Lung (tissue), 12 donors: ENCODE measurements around the gene ATP8B1. TPM values are rescaled to one million over a fixed set of nuclear protein-coding genes. Genes with fewer than 3 reads are reported as not detected.

Source experiments
- ATAC-seq: fragments of 200-7000 bp; cut with Tn5 transposase; one replicate; pipeline ENCODE4 v1.9.1; 2020; ENCODE audit warnings: moderate number of reproducible peaks; ENCODE audit not compliant: insufficient read depth, low FRiP score
- DNase-seq, 3 donors: peaks; one replicate each; pipeline ENCODE4 v3.0.0-alpha.2; 2013 to 2017
- H3K27ac ChIP-seq, 2 donors: one replicate each; pipeline ENCODE4 v1.5.1; 2013; ENCODE audit warnings: mild to moderate bottlenecking in 2 of 2, moderate library complexity in 2 of 2, control low read depth in 1 of 2, inconsistent platforms in 1 of 2, low read depth in 1 of 2, low read length in 1 of 2
- H3K27me3 ChIP-seq, 3 donors: one replicate each; pipeline ENCODE4 v1.5.1; 2013; ENCODE audit warnings: low read length in 2 of 3; ENCODE audit not compliant: control insufficient read depth in 3 of 3, insufficient read depth in 3 of 3
- H3K36me3 ChIP-seq, 4 donors: one replicate each; pipeline ENCODE4 v1.5.1; 2013; ENCODE audit warnings: low read length in 4 of 4, mild to moderate bottlenecking in 1 of 4, moderate library complexity in 1 of 4; ENCODE audit not compliant: control insufficient read depth in 4 of 4, insufficient read depth in 4 of 4
- H3K4me1 ChIP-seq, 5 donors: one replicate each; pipeline ENCODE4 v1.5.1; 2013; ENCODE audit warnings: low read length in 5 of 5, mild to moderate bottlenecking in 2 of 5, moderate library complexity in 1 of 5; ENCODE audit not compliant: control insufficient read depth in 5 of 5, insufficient read depth in 5 of 5
- H3K4me3 ChIP-seq: one replicate; pipeline ENCODE4 v1.5.1; 2013; ENCODE audit warnings: mild to moderate bottlenecking, control low read depth, moderate library complexity
- H3K9ac ChIP-seq, 2 donors: one replicate each; pipeline ENCODE4 v1.5.1; 2013; ENCODE audit warnings: low read length in 2 of 2, control low read depth in 1 of 2; ENCODE audit not compliant: insufficient read depth in 1 of 2
- H3K9me3 ChIP-seq, 4 donors: one replicate each; pipeline ENCODE4 v1.5.1; 2013; ENCODE audit warnings: low read length in 3 of 4, mild to moderate bottlenecking in 1 of 4, moderate library complexity in 1 of 4; ENCODE audit not compliant: control insufficient read depth in 4 of 4, insufficient read depth in 3 of 4
- CTCF ChIP-seq: IDR thresholded peaks from 2 replicates; pipeline ENCODE4 v1.5.1; 2012; ENCODE audit warnings: mild to moderate bottlenecking; ENCODE audit errors: control extremely low read depth, extremely low read depth
- WGBS, 2 donors: extraction: QIAGEN DNeasy Blood & Tissue Kit; methylation state at CpG; one replicate each; pipeline ENCODE4 v1.1.7; 2013; 5-methylcytosine and 5-hydroxymethylcytosine counted together
- polyA plus RNA-seq, 2 donors: library from polyadenylated mRNA; stranded (reverse); fragments of 200-250 nt; gene quantifications; one replicate each; pipeline ENCODE4 v1.2.1, GENCODE V29; 2013
- total RNA-seq, 2 donors: library from RNA; depleted of rRNA in 1 of 2; stranded (reverse); fragments of >200 nt in 1 of 2; gene quantifications; one replicate each; pipeline ENCODE4 v1.2.1, GENCODE V29; 2014 to 2021
- donor health status: control.
- donor health status: control.
- donor health status: Bipolar disorder and iron deficiency.
- donor health status: healthy.
- donor health status: DM: yes; HTN: yes; CAD: no.

ATP8B1 gene
- total and polyA plus RNA-seq, 4 donors = 7.3 to 42.0 (median 18.2) TPM

DNA sequence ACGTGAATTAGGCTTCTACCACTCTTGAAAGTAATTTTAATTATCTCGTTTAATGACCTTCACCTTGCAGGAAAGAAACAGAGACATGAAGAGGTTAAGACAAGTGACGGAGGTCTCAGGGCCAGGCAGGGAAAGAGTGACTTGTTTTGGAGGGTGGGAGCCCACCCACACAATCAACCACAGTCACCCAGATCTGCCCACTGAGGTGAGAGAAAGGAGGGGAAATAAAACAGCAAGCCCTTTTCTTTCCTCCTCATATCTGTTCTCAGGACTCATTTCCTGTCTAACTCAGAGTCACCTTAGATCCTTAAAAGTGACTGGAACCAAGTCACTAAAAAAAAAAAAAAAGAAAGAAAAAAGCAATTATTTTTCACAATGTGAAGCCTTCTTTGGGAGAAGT is 26.8 kb downstream of the ATP8B1 start:
- WGBS, 2 donors = 87 to 88% methylated on average over 3 of the region's 3 CpGs
- Histone ChIP-seq H3K27ac (peak overlapping the region in 1 of 2 donors; percentile 64), H3K4me1 (peaks cover 15 to 20% (median 16%) of the 10 kb centered on the region in 5 donors), H3K9me3 (no peaks in the 10 kb centered on the region), H3K36me3 (peaks cover 0 to 2% (median 0%) of the 10 kb centered on the region in 4 donors), H3K27me3 (no peaks in the 10 kb centered on the region), H3K9ac (no peak overlapping the region), H3K4me3 (no peak overlapping the region)
- ATAC-seq = no peak
- TF ChIP-seq CTCF = no peak
- no peak for DNase-seq

- ATAC-seq = no peak
- Histone ChIP-seq H3K27me3 (no peaks in the 10 kb centered on the region), H3K27ac (peak overlapping the region in 1 of 2 donors; percentile 64), H3K9me3 (no peaks in the 10 kb centered on the region), H3K36me3 (peaks cover 0 to 2% (median 0%) of the 10 kb centered on the region in 4 donors), H3K4me1 (peaks cover 10 to 16% (median 15%) of the 10 kb centered on the region in 5 donors), H3K4me3 (no peak overlapping the region), H3K9ac (no peak overlapping the region)
- DNase-seq = no peak
- TF ChIP-seq CTCF = no peak
- 69 to 87% methylated on average over 3 of the region's 3 CpGs for WGBS, 2 donors
Observed at GRCh38 chr18:57775937-57776336, 27.2 kb downstream of the ATP8B1 start.

- H3K9ac ChIP-seq = no peak overlapping the region
- H3K4me3 ChIP-seq = no peak overlapping the region
- H3K36me3 ChIP-seq = peaks cover 0 to under 1% (median 0%) of the 10 kb centered on the region in 4 donors
- no peaks in the 10 kb centered on the region for H3K9me3 ChIP-seq
- H3K4me1 ChIP-seq = peaks cover 4 to 24% (median 6%) of the 10 kb centered on the region in 5 donors
- H3K27ac ChIP-seq = peak overlapping the region in 1 of 2 donors; percentile 15
- WGBS, 2 donors = 68 to 82% methylated on average over 9 of the region's 9 CpGs
- no peaks in the 10 kb centered on the region for H3K27me3 ChIP-seq
- ATAC-seq (no peak), DNase-seq (peak in 1 of 3 donors; percentile 39)
- TF ChIP-seq CTCF = no peak
Observed at GRCh38 chr18:57772387-57772799, 30.7 kb downstream of the ATP8B1 start.

- no peak overlapping the region for H3K9ac ChIP-seq
- DNase-seq = no peak
- H3K4me1 ChIP-seq = peaks cover 4 to 24% (median 4%) of the 10 kb centered on the region in 5 donors
- H3K27ac ChIP-seq = no peak overlapping the region
- H3K27me3 ChIP-seq = no peaks in the 10 kb centered on the region
- no peak for ATAC-seq
- H3K9me3 ChIP-seq = no peaks in the 10 kb centered on the region
- 77 to 78% methylated on average over 3 of the region's 3 CpGs for WGBS, 2 donors
- no peak for TF ChIP-seq CTCF
- H3K36me3 ChIP-seq = peaks cover 0 to 2% (median 0%) of the 10 kb centered on the region in 4 donors
- H3K4me3 ChIP-seq = no peak overlapping the region
Observed at GRCh38 chr18:57771626-57772025, 31.5 kb downstream of the ATP8B1 start.
